ENCODE results near the gene PIM1. TPM values are rescaled to one million over a fixed set of nuclear protein-coding genes. Genes with fewer than 3 reads are reported as not detected.

PIM1 gene
- total and polyA plus RNA-seq, 9 of the 15 experiments (the other 6 are each of a cell fraction or from before 2014, with no cell fraction given) = 19.0 to 789 (median 212) TPM

DNA sequence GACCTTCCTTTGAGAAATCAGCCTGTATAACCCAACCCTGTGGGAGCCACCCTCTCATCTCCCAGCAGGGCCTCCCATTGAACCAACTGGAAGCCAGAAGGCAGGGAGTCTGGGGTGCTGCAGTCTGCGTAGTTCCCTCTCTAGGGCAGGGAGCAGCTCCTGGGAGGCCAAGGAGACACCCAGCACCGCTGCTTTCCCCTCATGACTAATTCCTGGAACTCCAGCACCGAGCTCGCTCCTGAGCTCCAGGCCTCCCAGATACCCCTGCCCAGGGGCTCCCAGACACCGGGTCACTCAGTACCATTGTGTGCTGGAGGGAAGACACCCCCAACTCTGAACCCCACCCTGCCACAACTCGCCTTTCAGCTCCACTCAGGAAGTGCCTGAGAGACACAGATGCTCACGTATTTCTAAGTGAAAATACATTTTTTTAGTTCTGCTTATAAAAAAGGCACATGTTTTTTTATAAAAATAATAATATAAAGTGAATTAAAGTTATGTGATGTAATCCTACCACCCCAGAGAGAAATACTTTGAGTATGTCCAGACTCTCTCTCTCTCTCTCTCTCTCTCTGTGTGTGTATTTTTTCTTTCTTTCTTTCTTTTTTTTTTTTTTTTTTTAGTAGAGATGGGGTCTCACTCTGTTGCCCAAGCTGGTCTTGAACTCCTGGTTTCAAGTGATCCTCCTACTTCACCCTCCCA lies 17.5 kb downstream of the PIM1 start (continued):
- TF ChIP-seq, protein P1, sequence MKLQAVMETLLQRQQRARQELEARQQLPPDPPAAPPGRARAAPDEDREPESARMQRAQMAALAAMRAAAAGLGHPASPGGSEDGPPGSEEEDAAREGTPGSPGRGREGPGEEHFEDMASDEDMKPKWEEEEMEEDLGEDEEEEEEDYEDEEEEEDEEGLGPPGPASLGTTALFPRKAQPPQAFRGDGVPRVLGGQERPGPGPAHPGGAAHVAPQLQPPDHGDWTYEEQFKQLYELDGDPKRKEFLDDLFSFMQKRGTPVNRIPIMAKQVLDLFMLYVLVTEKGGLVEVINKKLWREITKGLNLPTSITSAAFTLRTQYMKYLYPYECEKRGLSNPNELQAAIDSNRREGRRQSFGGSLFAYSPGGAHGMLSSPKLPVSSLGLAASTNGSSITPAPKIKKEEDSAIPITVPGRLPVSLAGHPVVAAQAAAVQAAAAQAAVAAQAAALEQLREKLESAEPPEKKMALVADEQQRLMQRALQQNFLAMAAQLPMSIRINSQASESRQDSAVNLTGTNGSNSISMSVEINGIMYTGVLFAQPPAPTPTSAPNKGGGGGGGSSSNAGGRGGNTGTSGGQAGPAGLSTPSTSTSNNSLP (IDR thresholded peaks at IDR 0.05; ENCODE audit: borderline replicate concordance, low read depth, low read length) = no peak
- no peak for TF ChIP-seq GATA2 (CRISPR knock-in tag; IDR thresholded peaks at IDR 0.05)
- no peak for TF ChIP-seq ZNF263 (CRISPR knock-in tag; IDR thresholded peaks at IDR 0.05; ENCODE audit: borderline replicate concordance)
- TF ChIP-seq, protein P2, sequence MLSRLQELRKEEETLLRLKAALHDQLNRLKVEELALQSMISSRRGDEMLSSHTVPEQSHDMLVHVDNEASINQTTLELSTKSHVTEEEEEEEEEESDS (CRISPR knock-in tag; IDR thresholded peaks at IDR 0.05) = no peak
- TF ChIP-seq, protein P3, sequence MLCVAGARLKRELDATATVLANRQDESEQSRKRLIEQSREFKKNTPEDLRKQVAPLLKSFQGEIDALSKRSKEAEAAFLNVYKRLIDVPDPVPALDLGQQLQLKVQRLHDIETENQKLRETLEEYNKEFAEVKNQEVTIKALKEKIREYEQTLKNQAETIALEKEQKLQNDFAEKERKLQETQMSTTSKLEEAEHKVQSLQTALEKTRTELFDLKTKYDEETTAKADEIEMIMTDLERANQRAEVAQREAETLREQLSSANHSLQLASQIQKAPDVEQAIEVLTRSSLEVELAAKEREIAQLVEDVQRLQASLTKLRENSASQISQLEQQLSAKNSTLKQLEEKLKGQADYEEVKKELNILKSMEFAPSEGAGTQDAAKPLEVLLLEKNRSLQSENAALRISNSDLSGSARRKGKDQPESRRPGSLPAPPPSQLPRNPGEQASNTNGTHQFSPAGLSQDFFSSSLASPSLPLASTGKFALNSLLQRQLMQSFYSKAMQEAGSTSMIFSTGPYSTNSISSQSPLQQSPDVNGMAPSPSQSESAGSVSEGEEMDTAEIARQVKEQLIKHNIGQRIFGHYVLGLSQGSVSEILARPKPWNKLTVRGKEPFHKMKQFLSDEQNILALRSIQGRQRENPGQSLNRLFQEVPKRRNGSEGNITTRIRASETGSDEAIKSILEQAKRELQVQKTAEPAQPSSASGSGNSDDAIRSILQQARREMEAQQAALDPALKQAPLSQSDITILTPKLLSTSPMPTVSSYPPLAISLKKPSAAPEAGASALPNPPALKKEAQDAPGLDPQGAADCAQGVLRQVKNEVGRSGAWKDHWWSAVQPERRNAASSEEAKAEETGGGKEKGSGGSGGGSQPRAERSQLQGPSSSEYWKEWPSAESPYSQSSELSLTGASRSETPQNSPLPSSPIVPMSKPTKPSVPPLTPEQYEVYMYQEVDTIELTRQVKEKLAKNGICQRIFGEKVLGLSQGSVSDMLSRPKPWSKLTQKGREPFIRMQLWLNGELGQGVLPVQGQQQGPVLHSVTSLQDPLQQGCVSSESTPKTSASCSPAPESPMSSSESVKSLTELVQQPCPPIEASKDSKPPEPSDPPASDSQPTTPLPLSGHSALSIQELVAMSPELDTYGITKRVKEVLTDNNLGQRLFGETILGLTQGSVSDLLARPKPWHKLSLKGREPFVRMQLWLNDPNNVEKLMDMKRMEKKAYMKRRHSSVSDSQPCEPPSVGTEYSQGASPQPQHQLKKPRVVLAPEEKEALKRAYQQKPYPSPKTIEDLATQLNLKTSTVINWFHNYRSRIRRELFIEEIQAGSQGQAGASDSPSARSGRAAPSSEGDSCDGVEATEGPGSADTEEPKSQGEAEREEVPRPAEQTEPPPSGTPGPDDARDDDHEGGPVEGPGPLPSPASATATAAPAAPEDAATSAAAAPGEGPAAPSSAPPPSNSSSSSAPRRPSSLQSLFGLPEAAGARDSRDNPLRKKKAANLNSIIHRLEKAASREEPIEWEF (CRISPR knock-in tag; IDR thresholded peaks at IDR 0.05) = no peak
- no peak for TF ChIP-seq ZNF408 (CRISPR knock-in tag; IDR thresholded peaks at IDR 0.05; ENCODE audit: low read depth)
- TF ChIP-seq SREBF2 (CRISPR knock-in tag; IDR thresholded peaks at IDR 0.05) = no peak
- no peak for TF ChIP-seq KDM2B (CRISPR knock-in tag; IDR thresholded peaks at IDR 0.05)
- TF ChIP-seq ERF (CRISPR knock-in tag; IDR thresholded peaks at IDR 0.05) = peak; percentile 70; the same call in 1 of the 2 replicates
- TF ChIP-seq BCOR (IDR thresholded peaks at IDR 0.05) = no peak
- TF ChIP-seq RFX1 (IDR thresholded peaks at IDR 0.05) = no peak
- TF ChIP-seq, protein P4, sequence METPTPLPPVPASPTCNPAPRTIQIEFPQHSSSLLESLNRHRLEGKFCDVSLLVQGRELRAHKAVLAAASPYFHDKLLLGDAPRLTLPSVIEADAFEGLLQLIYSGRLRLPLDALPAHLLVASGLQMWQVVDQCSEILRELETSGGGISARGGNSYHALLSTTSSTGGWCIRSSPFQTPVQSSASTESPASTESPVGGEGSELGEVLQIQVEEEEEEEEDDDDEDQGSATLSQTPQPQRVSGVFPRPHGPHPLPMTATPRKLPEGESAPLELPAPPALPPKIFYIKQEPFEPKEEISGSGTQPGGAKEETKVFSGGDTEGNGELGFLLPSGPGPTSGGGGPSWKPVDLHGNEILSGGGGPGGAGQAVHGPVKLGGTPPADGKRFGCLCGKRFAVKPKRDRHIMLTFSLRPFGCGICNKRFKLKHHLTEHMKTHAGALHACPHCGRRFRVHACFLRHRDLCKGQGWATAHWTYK (CRISPR knock-in tag; IDR thresholded peaks at IDR 0.05) = peak; percentile 65; the same call in 1 of the 2 replicates
- TF ChIP-seq ZNF583 (CRISPR knock-in tag; IDR thresholded peaks at IDR 0.05) = peak; percentile 89
